ENCODE results near the gene SSBP4.
A peak's percentile ranks its signal among the peaks of the same experiment; 100 is the strongest.

The SSBP4 gene

DNA sequence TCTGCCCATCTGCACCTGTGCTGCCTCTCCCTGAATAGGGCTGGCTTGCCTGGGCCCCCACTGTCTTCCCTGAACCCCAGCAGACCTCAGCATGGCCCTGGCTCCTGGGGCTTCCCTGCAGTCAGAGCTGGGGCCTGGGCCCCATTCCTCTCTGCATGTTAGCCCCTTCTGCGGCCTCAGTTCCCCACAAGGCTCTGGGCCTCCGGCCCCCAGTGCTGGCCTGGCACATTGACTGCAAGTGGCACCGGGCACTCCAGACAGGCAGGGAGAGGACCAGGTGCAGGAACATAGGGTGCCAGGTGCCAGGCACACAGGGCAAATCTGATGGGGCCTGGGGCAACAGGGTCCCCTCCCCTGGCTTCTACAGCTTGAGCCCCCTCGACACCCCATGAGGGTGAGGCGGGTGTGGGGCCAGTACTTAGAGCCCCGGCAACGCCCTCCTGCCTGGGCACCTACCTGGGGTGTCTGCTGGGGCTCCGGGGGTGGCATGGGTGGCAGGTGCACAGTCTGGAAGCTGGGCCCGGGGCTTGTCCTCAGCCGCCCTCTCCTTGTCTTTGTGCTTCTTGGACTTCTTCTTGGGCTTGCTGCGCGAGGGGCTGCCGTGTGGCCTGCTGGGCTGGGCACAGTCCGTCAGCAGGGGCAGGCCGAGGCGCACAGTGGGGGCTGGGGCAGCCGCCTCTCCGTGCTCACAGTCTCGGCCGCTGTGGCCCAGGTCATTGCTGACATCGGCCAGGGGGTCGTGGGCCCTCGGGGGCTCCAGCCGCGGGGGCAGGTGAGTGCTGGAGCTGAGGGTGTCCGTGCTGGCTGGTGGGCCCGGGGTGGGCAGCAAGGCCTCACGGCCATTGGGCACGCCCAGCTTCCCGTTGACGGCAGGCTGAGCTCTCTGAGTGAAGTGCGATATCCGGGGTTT lies 31.1 kb downstream of the SSBP4 start:
- Histone ChIP-seq H3K4me3 (ENCODE audit: low read depth, low read length) (no peak overlapping the region), H3K4me1 (ENCODE audit: control insufficient read depth, insufficient read depth, low read length, unreplicated experiment) (peaks cover 21% of the 10 kb centered on the region), H2AFZ (ENCODE audit: low read length, unreplicated experiment) (no peak overlapping the region), H3K79me2 (ENCODE audit: control insufficient read depth, insufficient read depth, low read length, unreplicated experiment) (no peaks in the 10 kb centered on the region), H3K27ac (ENCODE audit: low read depth, low read length) (no peak overlapping the region), H3K36me3 (ENCODE audit: insufficient read depth, low read length) (no peaks in the 10 kb centered on the region), H3K27me3 (ENCODE audit: insufficient read depth, low read length) (no peaks in the 10 kb centered on the region)

DNA sequence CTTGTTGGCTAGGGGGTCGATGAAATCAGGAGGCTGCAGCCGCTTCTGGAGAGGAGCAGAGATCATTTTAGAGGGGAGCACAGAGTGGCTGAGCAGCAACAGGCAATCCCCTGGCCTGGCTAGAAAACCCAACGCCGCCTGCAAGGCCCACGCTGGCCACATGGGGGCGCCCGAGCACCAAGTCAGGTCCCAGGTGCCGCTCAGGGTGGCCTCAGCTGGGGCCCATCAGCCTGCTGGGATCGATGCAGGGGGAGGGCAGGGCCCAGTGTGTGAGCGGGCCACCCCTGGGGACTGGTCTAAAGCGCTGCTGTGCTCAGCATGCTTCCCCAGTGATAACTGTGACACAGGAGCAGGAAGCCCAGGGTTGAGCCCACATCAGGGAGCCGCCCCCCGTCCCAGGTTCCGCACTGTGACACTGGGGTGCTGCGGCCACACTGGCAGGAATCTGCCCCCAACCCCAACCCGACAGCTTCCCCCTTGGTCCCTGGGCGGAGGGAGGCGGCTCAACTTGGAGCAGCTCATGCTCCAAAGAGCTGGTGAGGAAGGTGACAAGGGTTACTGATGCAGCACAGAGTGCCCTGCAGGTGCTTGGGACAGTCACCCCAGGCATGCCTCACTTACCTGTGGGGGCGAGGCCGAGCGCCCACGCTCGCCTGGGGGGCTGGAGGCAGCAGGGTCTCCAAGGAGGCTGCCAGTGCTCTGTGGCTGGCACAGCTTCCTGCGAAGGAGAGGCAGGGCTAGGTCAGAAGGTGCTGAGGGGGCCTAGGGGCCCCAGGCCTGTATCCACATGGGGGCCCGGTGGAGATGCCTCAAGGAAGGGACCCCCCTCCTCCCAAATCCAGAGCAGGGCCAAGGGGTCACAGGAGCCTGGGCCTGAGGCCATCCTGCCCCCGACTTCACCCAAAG lies 32.0 kb downstream of the SSBP4 start:
- Histone ChIP-seq H3K27me3 (ENCODE audit: insufficient read depth, low read length) (no peaks in the 10 kb centered on the region), H3K27ac (ENCODE audit: low read depth, low read length) (no peak overlapping the region), H3K36me3 (ENCODE audit: insufficient read depth, low read length) (no peaks in the 10 kb centered on the region), H3K79me2 (ENCODE audit: control insufficient read depth, insufficient read depth, low read length, unreplicated experiment) (no peaks in the 10 kb centered on the region), H3K4me1 (ENCODE audit: control insufficient read depth, insufficient read depth, low read length, unreplicated experiment) (peaks cover 21% of the 10 kb centered on the region), H2AFZ (ENCODE audit: low read length, unreplicated experiment) (no peak overlapping the region), H3K4me3 (ENCODE audit: low read depth, low read length) (no peak overlapping the region)

DNA sequence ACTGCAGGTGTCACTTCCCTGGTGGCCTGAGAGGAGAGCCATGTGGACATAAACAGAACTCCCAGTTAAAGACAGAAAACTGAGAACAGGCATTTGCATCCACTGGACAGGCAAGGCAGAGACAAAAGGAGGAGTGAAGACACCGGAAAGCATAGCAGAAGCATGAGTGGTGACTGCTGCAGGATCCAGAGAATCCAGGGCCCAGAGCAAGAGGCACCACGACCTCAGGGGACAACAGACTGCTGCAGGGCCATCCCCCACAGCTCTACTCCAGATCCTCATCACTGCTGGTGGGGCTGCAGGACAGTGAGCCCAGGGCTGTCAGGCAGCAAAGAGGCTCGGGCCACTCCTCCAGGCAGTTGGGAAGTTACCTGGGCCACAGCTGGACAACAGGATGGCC lies 33.2 kb downstream of the SSBP4 start:
- H3K4me3 ChIP-seq (ENCODE audit: low read depth, low read length): no peak overlapping the region
- no peaks in the 10 kb centered on the region for H3K36me3 ChIP-seq (ENCODE audit: insufficient read depth, low read length)
- H3K4me1 ChIP-seq (ENCODE audit: control insufficient read depth, insufficient read depth, low read length, unreplicated experiment): peaks cover 21% of the 10 kb centered on the region
- no peak overlapping the region for H3K27ac ChIP-seq (ENCODE audit: low read depth, low read length)
- no peaks in the 10 kb centered on the region for H3K79me2 ChIP-seq (ENCODE audit: control insufficient read depth, insufficient read depth, low read length, unreplicated experiment)
- no peaks in the 10 kb centered on the region for H3K27me3 ChIP-seq (ENCODE audit: insufficient read depth, low read length)
- H2AFZ ChIP-seq (ENCODE audit: low read length, unreplicated experiment): no peak overlapping the region

DNA sequence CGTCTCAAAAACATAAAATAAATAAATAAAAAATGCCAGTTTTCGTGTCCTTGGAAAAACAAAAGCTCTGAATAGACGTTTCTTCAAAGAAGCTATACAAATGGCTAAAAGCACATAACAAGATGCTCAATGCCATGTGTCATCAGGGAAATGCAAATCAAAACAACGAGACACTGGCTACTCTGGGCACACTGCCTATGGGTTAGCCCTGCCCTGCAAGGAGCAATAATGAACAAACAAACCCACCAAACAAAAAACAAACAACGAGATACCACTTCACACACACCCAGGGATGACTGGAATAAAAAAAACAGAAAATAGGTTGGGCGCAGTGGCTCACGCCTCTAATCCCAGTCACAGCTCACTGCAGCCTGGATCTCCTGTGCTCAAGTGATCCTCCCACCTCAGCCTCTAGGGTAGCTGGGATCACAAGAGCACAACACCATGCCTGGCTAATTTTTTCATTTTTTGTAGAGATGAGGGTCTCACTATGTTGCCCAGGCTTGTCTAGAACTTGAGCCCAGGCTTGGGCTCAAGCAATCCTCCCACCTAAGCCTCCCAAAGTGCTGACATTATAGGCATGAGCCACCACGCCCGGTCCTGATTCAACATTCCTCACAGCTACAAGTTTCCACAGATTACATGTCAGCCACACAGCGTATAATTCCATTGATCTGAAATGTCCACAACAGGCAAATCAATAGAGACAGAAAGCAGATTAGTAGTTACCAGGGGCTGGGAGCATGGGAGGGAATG lies 34.2 kb downstream of the SSBP4 start:
- Histone ChIP-seq H2AFZ (ENCODE audit: low read length, unreplicated experiment) (no peak overlapping the region), H3K27ac (ENCODE audit: low read depth, low read length) (peak overlapping the region; percentile 66), H3K4me1 (ENCODE audit: control insufficient read depth, insufficient read depth, low read length, unreplicated experiment) (peaks cover 21% of the 10 kb centered on the region), H3K79me2 (ENCODE audit: control insufficient read depth, insufficient read depth, low read length, unreplicated experiment) (no peaks in the 10 kb centered on the region), H3K27me3 (ENCODE audit: insufficient read depth, low read length) (no peaks in the 10 kb centered on the region), H3K4me3 (ENCODE audit: low read depth, low read length) (no peak overlapping the region), H3K36me3 (ENCODE audit: insufficient read depth, low read length) (no peaks in the 10 kb centered on the region)

DNA sequence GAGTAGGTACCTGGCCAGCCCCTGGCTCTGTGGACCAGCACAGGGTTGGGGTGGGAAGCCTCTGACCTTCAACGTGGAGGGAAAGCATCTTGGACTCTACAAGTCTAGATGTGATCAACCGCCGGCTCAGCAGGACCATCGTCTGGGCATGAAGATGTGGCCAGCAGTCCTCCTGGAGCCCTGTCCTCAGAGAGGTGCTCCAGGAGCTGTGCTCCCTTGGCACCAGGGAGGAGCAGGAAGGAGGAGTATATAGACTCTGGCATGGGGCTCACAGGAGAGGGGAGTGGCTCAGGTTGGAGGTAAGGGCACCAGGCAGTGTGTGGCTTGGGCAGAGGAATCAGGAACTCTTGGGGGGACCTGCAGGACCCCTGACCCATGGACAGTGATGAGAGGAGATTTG lies 37.1 kb downstream of the SSBP4 start:
- H3K4me1 ChIP-seq (ENCODE audit: control insufficient read depth, insufficient read depth, low read length, unreplicated experiment): peaks cover 36% of the 10 kb centered on the region
- H3K27ac ChIP-seq (ENCODE audit: low read depth, low read length): no peak overlapping the region
- H3K27me3 ChIP-seq (ENCODE audit: insufficient read depth, low read length): no peaks in the 10 kb centered on the region
- H3K36me3 ChIP-seq (ENCODE audit: insufficient read depth, low read length): peaks cover 8% of the 10 kb centered on the region; the same call in 1 of the 2 replicates
- no peak overlapping the region for H3K4me3 ChIP-seq (ENCODE audit: low read depth, low read length)
- no peak overlapping the region for H2AFZ ChIP-seq (ENCODE audit: low read length, unreplicated experiment)
- no peaks in the 10 kb centered on the region for H3K79me2 ChIP-seq (ENCODE audit: control insufficient read depth, insufficient read depth, low read length, unreplicated experiment)

DNA sequence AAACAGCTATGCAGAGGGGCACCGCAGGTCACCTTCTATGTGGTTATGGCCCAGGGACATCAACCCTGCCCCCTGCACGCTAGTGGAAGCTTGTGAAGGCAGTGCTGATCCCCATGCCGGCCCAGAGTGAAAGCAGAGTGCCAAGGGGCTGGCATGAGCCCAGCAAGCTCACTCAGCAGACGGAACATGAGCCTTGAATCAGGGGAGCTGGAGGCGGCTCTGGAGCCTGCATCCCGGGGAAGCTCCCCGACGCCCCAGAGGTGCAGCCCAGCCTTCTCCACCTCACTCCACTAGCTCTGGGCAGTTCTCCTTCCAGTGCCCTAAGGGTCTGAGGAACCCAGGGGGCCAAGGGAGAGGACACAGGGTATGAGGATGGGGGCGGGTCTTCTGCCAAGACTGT lies 37.8 kb downstream of the SSBP4 start:
- Histone ChIP-seq H3K27ac (ENCODE audit: low read depth, low read length) (no peak overlapping the region), H3K79me2 (ENCODE audit: control insufficient read depth, insufficient read depth, low read length, unreplicated experiment) (no peaks in the 10 kb centered on the region), H2AFZ (ENCODE audit: low read length, unreplicated experiment) (no peak overlapping the region), H3K4me3 (ENCODE audit: low read depth, low read length) (no peak overlapping the region), H3K36me3 (ENCODE audit: insufficient read depth, low read length) (peaks cover 8% of the 10 kb centered on the region; the same call in 1 of the 2 replicates), H3K4me1 (ENCODE audit: control insufficient read depth, insufficient read depth, low read length, unreplicated experiment) (peaks cover 40% of the 10 kb centered on the region), H3K27me3 (ENCODE audit: insufficient read depth, low read length) (no peaks in the 10 kb centered on the region)

DNA sequence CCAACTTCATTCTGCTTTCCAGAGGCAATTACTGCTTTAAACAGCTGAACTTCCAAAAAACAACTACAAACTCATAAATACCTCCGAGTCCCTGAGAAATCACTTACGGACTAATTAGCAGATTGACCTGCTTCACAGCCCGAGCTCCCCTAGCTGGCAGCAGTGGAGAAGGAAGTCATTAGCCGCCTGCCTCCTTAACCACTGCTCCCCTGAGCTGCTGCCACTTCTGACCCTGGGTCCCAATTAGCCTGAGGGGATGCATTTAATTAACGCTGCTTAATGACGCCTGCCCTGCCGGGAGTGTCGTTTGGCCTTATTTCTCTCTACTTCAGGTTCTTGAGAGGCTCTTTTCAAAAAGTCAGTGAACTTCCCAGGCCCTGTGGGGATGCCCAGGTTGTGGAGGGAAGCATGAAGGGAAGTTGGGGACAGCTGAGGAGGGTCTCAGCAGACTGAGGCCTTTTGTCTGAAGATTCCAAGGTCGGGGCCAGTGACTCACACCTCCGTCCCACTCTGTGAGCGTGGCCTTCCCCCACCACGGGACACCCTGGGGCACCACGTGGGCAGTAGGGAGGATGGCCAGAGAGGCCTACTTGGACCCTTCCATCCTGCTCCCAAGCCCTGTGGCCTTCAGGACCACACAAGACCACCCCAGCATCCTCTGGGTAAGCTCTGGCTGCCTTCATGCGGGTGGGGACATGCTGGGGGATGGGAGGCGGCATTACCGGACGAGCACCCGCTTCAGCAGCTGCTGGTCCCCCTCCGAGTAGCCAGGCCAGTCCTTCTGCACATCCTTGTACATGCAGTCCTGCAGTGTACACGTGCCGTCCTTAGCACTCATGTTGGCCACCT lies 38.5 kb downstream of the SSBP4 start:
- Histone ChIP-seq H3K4me3 (ENCODE audit: low read depth, low read length) (no peak overlapping the region), H3K4me1 (ENCODE audit: control insufficient read depth, insufficient read depth, low read length, unreplicated experiment) (peaks cover 37% of the 10 kb centered on the region), H3K36me3 (ENCODE audit: insufficient read depth, low read length) (peaks cover 8% of the 10 kb centered on the region; the same call in 1 of the 2 replicates), H3K79me2 (ENCODE audit: control insufficient read depth, insufficient read depth, low read length, unreplicated experiment) (no peaks in the 10 kb centered on the region), H2AFZ (ENCODE audit: low read length, unreplicated experiment) (no peak overlapping the region), H3K27ac (ENCODE audit: low read depth, low read length) (no peak overlapping the region), H3K27me3 (ENCODE audit: insufficient read depth, low read length) (no peaks in the 10 kb centered on the region)

DNA sequence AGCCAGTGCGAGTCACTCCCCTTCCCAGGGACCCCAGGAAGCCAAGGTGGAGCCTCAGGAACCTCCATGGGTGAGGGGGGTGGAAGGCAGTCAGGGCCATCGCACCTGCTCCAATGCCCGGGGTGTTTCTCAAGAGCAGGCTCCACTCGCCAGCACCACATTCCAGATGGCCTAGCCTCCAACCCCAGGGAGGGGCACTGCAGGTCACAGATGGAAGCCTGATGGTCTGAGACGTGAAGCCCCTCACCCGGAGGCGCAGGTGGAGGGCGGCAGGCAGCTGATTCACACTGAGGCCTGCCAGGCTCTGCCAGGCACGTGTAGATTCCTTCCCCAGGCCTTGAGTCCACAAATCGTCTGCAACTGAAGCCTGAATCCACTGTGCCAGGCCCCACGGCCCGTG lies 41.7 kb downstream of the SSBP4 start:
- Histone ChIP-seq H2AFZ (ENCODE audit: low read length, unreplicated experiment) (no peak overlapping the region), H3K36me3 (ENCODE audit: insufficient read depth, low read length) (peaks cover 10% of the 10 kb centered on the region; the same call in 1 of the 2 replicates), H3K27ac (ENCODE audit: low read depth, low read length) (peak overlapping the region; percentile 89; the same call in 1 of the 2 replicates), H3K79me2 (ENCODE audit: control insufficient read depth, insufficient read depth, low read length, unreplicated experiment) (no peaks in the 10 kb centered on the region), H3K4me1 (ENCODE audit: control insufficient read depth, insufficient read depth, low read length, unreplicated experiment) (peaks cover 33% of the 10 kb centered on the region), H3K4me3 (ENCODE audit: low read depth, low read length) (no peak overlapping the region), H3K27me3 (ENCODE audit: insufficient read depth, low read length) (no peaks in the 10 kb centered on the region)

DNA sequence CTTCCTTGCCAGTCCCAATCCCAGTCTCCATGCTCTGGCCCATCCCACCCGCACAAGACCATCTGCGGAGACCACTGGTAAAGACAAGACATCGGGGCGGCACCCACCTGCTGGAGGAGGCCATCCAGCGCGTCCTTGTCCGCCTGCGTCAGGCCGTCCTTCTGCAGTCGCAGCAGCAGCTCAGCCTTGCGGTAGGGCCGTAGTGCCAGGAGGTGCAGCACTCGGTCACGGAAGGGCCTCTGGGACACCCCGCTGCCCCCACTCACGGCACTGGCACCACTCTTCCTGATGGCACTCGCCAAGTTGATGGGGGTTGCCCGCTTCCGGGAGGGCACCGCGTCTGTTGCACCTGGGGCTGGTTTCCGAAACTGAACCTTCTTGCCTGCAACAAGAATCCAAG lies 42.3 kb downstream of the SSBP4 start:
- no peak overlapping the region for H3K27ac ChIP-seq (ENCODE audit: low read depth, low read length)
- H3K27me3 ChIP-seq (ENCODE audit: insufficient read depth, low read length): no peaks in the 10 kb centered on the region
- H3K36me3 ChIP-seq (ENCODE audit: insufficient read depth, low read length): peaks cover 10% of the 10 kb centered on the region; the same call in 1 of the 2 replicates
- no peaks in the 10 kb centered on the region for H3K79me2 ChIP-seq (ENCODE audit: control insufficient read depth, insufficient read depth, low read length, unreplicated experiment)
- no peak overlapping the region for H3K4me3 ChIP-seq (ENCODE audit: low read depth, low read length)
- no peak overlapping the region for H2AFZ ChIP-seq (ENCODE audit: low read length, unreplicated experiment)
- H3K4me1 ChIP-seq (ENCODE audit: control insufficient read depth, insufficient read depth, low read length, unreplicated experiment): peaks cover 33% of the 10 kb centered on the region
